HG03103 (cell line): ENCODE results near the gene DLGAP4.

Experiments used
- ATAC-seq: cut with Tn5 transposase; IDR thresholded peaks from one replicate; pipeline ENCODE4 v1.9.1; 2021; ENCODE audit warnings: low read depth; ENCODE audit not compliant: unreplicated experiment

The DLGAP4 gene

DNA sequence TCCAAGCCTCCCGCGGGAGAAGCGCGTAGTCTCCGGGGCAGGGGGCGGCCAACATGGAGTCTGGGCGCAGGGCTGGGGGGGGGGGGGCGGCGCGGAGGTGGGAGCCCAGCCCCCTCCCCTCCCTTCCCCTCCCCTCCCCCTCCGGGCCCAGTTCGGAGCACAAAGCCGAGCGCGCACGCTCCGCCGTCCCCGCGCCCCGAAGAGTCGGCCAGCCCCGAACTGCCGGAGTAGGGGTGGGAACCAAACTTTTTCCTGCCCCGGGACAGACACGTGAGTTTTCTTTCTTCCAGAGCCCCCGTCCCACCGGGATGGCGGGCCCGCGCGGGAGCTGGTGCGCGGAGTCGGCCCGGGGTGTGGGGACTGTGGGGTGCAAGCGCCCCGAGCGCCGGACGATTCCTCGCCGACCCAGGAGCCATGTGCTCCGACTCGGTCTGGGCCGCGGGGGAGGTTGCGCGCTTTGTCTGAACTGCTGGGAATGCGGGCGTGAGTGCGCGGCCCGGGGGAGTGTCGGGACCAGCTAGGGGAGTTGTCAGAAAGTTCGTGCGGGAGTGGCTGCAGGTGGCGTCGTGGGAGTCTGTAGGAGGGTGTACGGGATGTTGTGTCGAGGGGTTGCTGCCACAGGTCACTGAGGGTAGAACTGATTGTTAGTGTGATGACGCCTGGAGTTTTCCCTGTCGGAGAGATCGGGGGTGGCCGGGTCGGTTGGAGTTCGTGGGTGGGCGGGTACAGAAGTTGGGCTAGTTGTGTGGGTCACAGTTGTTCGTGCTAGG lies 268.4 kb downstream of the DLGAP4 start:
- no peak for ATAC-seq

- ATAC-seq, result no peak
Observed at GRCh38 chr20:36576081-36576445, 269.9 kb downstream of the DLGAP4 start.
